ENCODE data around the gene GFPT1. TPM values are rescaled to one million over a fixed set of nuclear protein-coding genes. Genes with fewer than 3 reads are reported as not detected.

Gene GFPT1
- total RNA-seq, 1 donor from 2014 or later = 52.8 TPM

GRCh38 chr2:69315160-69315761 is 71.8 kb downstream of the GFPT1 start:
- Mint-ChIP-seq H3K27ac (ENCODE audit: unreplicated experiment) (no peak overlapping the region), H3K4me3 (ENCODE audit: unreplicated experiment) (no peak overlapping the region), H3K9me3 (ENCODE audit: unreplicated experiment) (no peaks in the 10 kb centered on the region), H3K4me1 (ENCODE audit: unreplicated experiment) (no peaks in the 10 kb centered on the region), H3K27me3 (ENCODE audit: unreplicated experiment) (no peaks in the 10 kb centered on the region), H3K36me3 (ENCODE audit: low read depth, unreplicated experiment) (peaks cover 16% of the 10 kb centered on the region)
- no peak for TF ChIP-seq CTCF (IDR thresholded peaks at IDR 0.05; ENCODE audit: unreplicated experiment)
- no peak for DNase-seq (ENCODE audit: low spot score)

GRCh38 chr2:69311024-69311416 is 76.0 kb downstream of the GFPT1 start:
- H3K4me1 Mint-ChIP-seq (ENCODE audit: unreplicated experiment) = peaks cover 4% of the 10 kb centered on the region
- H3K4me3 Mint-ChIP-seq (ENCODE audit: unreplicated experiment) = no peak overlapping the region
- no peak overlapping the region for H3K27ac Mint-ChIP-seq (ENCODE audit: unreplicated experiment)
- TF ChIP-seq CTCF (IDR thresholded peaks at IDR 0.05; ENCODE audit: unreplicated experiment) = no peak
- H3K36me3 Mint-ChIP-seq (ENCODE audit: low read depth, unreplicated experiment) = peaks cover 4% of the 10 kb centered on the region
- no peaks in the 10 kb centered on the region for H3K9me3 Mint-ChIP-seq (ENCODE audit: unreplicated experiment)
- peaks cover 3% of the 10 kb centered on the region for H3K27me3 Mint-ChIP-seq (ENCODE audit: unreplicated experiment)
- no peak for DNase-seq (ENCODE audit: low spot score)

- TF ChIP-seq CTCF (IDR thresholded peaks at IDR 0.05; ENCODE audit: unreplicated experiment) = no peak
- H3K27ac Mint-ChIP-seq (ENCODE audit: unreplicated experiment) = peak overlapping the region; percentile 36
- H3K36me3 Mint-ChIP-seq (ENCODE audit: low read depth, unreplicated experiment) = peaks cover 4% of the 10 kb centered on the region
- DNase-seq (ENCODE audit: low spot score) = no peak
- H3K27me3 Mint-ChIP-seq (ENCODE audit: unreplicated experiment) = peaks cover 6% of the 10 kb centered on the region
- peaks cover 4% of the 10 kb centered on the region for H3K4me1 Mint-ChIP-seq (ENCODE audit: unreplicated experiment)
- no peaks in the 10 kb centered on the region for H3K9me3 Mint-ChIP-seq (ENCODE audit: unreplicated experiment)
- no peak overlapping the region for H3K4me3 Mint-ChIP-seq (ENCODE audit: unreplicated experiment)
Measured at GRCh38 chr2:69310111-69311023, 76.7 kb downstream of the GFPT1 start.

GRCh38 chr2:69309351-69310110 is 77.5 kb downstream of the GFPT1 start:
- peaks cover 8% of the 10 kb centered on the region for H3K27me3 Mint-ChIP-seq (ENCODE audit: unreplicated experiment)
- no peak for DNase-seq (ENCODE audit: low spot score)
- no peak for TF ChIP-seq CTCF (IDR thresholded peaks at IDR 0.05; ENCODE audit: unreplicated experiment)
- H3K27ac Mint-ChIP-seq (ENCODE audit: unreplicated experiment) = peak overlapping the region; percentile 62
- H3K4me1 Mint-ChIP-seq (ENCODE audit: unreplicated experiment) = peaks cover 4% of the 10 kb centered on the region
- H3K9me3 Mint-ChIP-seq (ENCODE audit: unreplicated experiment) = no peaks in the 10 kb centered on the region
- H3K4me3 Mint-ChIP-seq (ENCODE audit: unreplicated experiment) = peak overlapping the region; percentile 9
- H3K36me3 Mint-ChIP-seq (ENCODE audit: low read depth, unreplicated experiment) = peaks cover 4% of the 10 kb centered on the region

Data from endothelial cell (in vitro differentiated cells).